Kasumi-1 (cell line): ENCODE data around the gene GCDH.
A peak's percentile ranks its signal among the peaks of the same experiment; 100 is the strongest.
"Not testable (repeated sequence)": the region's sequence is repeated elsewhere in the genome, so short reads cannot be mapped to it uniquely, and the experiment has no call there.

Source experiments
- DNase-seq, 2 experiments: peaks; one replicate each; lab custom pipeline; 2025; lab: John Stamatoyannopoulos, UW

The GCDH gene

GRCh38 chr19:12872941-12873890, 17.7 kb upstream of the GCDH start:
- no peak for DNase-seq

DNA sequence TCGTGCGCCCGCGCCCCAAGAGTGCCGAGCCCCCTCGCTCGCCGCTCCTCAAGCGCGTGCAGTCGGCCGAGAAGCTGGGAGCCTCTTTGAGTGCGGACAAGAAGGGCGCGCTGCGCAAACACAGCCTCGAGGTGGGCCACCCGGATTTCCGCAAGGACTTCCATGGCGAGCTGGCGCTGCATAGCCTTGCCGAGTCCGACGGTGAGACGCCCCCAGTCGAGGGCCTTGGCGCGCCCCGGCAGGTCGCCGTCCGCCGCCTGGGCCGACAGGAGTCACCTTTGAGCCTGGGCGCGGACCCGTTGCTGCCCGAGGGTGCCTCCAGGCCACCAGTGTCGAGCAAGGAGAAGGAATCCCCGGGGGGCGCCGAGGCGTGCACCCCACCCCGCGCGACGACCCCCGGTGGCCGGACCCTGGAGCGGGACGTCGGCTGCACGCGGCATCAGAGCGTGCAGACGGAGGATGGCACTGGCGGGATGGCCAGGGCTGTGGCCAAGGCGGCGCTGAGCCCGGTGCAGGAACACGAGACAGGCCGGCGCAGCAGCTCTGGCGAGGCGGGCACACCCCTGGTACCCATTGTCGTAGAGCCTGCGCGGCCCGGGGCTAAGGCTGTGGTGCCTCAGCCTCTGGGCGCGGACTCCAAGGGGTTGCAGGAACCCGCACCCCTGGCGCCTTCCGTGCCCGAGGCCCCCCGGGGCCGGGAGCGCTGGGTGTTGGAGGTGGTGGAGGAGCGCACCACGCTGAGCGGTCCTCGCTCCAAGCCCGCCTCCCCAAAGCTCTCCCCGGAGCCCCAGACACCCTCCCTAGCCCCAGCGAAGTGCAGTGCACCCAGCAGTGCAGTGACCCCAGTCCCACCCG, 16.8 kb upstream of the GCDH start:
- no peak for DNase-seq

DNA sequence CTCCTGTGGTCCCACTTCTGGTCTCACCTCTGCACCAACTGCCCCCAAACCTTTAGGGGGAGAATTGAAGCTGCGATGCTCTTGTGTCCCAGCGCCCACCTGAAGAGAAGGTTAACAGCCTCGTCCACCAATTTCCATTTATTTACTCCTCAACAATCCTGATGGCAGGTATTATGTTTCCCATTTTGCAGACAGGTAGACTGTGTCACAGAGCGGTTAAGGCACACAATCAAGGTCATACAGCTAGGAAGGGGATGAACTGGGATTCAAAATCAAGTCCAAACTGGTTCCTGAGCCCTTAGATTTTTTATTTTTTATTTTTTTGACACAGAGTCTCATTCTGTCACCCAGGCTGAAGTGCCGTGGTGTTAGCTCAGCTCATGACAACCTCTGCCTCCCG, 15.9 kb upstream of the GCDH start:
- no peak for DNase-seq

- peak; percentile 15 to 16 for DNase-seq
Measured at GRCh38 chr19:12880551-12881171, 10.3 kb upstream of the GCDH start.

DNA sequence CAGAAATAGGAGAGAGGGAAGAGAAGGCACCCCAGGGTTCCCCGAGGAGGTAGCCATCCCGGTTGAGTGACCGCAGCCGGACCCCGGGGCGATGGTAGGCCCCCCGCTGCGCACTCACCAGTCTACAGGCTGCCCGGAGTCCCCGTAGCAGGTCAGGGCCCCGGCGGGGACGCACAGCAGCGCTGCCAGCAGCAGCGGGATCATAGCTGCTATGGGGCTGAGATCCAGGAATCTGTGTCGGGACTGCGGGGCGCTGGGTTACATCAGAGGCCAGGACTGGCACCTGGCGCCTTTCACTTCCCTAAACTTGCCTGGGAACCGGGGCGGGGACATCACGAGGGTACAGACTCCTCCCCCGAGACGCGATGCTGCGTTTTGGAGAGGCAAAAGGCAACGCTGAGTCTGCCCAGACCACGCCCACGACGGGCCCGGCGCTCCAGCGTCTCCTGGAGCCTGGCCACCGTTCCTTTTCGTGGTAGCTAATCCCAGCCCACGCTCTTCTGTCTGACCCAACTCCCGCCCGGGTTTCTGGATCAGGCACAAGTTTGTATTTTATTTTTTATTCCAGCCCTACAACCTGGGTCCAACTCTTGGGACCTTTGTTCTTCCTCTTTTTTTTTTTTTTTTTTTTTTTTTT, 9.7 kb upstream of the GCDH start, which contains the start of gene DNASE2:
DNASE2 (minus strand) TSS at position 278 of the 637 bp plus-strand sequence; CDS start at position 204, 74 bp downstream.
- DNase-seq = peak; percentile 95 to 96

DNA sequence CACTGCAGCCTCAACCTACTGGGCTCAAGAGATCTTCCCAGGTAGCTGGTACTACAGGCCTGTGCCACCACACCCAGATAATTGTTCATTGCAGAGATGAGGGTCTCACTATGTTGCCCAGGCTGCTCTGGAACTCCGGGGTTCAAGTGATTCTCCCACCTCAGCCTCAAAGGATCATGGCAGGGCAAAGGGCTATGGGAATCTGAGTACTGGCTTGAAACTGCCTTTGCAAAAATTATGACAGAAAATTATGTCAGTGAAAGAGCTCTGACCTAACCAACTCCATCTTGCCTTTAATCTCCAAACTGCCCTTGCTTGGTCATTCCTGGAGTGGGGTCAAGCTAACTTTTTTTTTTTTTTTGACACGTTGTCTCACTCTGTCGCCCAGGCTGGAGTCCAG, 8.4 kb upstream of the GCDH start:
- no peak for DNase-seq

- no peak for DNase-seq
Measured at GRCh38 chr19:12884202-12884601, 6.8 kb upstream of the GCDH start.

GRCh38 chr19:12884627-12884925, 6.4 kb upstream of the GCDH start:
- DNase-seq = no peak

- DNase-seq = peak; percentile 71 to 73
Measured at GRCh38 chr19:12884926-12885748, 5.8 kb upstream of the GCDH start.

DNA sequence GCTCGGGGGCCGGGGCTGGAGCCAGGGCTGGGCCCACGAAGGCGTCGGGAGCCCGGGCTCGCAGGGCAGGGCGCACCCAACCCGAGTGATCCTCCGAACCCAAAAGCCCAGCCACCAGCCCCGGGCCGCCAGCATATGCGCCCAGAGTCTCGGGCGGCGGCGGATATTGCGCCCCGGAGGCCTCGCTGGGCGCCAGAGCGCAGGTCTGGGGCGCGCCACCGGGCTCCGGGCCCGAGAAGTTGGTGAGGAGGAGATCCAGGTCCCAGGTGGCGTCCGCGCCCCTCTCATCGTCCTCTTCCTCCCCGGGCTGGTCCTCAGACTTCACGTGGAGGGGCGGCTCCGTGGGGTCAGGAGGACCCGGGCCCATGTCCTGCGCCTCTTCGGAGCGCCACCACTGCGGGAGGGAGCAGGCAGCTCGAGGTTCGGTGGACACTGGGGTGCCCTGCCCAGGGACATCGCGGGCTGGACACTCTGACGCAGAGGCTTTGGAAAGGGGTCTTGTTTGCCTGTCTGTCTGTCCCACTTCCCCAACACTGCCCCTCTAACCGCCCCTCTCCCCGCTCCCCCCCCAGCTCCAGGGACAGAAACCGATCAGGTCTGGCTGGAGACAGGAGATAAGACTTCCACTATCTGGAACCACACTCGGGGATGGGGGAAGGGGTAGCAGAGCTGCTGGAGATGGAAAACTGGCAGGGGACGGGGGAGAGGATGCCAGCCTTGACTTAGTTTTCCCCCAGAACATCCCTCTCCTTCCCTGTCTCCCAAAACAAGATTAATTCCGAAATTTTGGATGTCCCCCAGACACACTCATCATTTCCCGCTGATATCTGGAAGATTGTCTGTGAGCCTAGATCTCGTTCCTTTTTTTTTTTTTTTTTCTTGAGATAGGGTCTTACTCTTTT, 5.0 kb upstream of the GCDH start:
- DNase-seq = peak in 1 of 2 experiments; percentile 56

DNA sequence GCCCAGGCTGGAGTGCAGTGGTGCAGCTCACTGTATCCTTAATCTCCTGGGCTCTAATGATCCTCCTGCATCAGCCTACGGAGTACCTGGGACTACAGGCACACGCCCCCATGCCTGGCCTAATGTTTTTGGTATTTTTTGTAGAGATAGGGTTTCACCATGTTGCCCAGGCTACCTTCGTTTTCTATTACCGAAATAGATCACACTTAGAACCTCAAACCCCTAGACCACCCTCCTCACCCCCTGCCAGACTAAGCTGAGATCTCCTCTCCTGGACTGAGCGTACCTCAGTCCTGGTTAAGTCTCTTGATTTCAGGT, 4.3 kb upstream of the GCDH start:
- DNase-seq = no peak

DNA sequence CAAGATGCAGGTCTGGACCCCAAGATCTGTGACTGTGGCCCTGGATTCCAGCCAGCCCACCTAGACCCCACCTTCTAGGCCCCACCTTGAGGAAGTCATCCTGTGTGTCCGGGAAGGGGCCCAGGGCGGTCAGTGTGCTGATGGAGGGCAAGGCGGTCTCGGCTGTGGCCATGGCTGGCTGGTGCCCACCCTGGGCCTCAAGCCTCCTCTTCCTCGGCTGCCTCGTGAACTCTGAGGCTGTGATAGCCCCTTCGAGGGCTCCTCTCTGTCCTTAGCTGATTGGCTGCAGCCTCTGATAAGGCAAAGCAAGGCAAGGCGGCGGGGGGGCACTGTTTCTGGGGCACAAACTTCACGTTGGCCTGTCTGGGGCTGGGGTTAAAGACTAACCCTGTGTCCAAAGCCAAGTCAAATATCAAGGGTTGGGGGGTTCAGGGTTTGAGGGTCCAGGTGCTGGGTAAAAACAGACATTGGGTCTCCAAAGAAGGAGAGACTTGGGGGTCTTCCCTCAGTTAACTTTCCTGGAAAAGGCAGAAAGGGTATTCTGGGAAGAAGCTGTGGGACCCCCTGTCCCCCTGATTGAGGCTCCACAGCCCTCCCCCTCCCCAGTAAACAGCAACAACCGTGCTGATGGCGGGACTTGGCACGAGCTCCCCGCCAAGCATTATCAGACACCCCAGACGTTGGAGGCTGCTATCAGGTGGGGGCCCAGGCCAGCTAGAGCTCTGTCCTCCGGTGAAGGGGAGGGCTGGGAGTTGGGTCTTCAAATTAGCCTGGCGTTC, 3.8 kb upstream of the GCDH start, which contains the start of gene KLF1:
KLF1 (minus strand) TSS at position 233 of the 779 bp plus-strand sequence; CDS start at position 172, 61 bp downstream.
- no peak for DNase-seq

DNA sequence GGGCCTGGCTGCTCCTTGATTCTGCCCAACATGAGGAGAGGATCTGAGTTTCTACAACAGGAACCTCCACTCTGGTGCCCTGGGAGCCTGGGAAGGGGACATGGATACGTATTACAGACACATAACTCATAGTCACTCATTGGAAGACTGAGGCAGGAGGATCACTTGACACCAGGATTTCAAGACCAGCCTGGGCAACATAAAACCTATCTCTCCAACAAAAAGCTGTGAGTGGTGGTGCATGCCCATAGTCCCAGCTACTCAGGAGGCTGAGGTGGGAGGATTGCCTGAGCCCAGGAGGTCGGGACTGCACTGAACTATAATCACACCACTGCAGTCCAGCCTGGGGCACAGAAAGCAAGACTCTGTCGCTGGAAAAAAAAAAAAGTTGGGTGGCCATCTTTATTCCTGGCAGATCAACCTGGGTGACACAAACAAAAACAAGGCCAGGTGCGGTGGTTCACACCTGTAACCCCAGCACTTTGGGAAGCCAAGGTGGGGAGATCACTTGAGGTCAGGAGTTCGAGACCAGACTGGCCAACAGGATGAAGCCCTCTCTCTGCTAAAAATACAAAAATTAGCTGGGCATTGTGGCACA, 2.9 kb upstream of the GCDH start:
- DNase-seq = no peak

DNA sequence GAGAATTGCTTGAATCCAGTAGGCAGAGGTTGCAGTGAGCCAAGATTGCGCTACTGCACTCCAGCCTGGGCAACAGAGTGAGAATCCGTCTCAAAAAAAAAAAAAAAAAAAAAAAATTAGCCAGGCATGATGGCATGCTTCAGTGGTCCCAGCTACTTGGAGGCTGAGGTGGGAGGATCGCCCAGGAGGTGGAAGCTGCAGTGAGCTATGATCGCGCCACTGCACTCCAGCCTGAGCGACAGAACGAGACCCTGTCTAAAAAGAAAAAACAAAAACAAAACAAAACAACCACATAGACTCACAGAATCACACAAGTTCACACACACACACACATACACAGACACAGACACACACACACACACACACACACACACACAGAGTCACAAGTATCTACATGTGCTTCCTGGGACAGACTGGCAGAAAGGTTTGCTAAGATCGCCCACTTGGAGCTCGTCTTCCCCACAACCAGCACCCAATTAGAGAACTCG, 617 bp upstream of the GCDH start:
- not testable (repeated sequence) for DNase-seq

- DNase-seq = no peak
Measured at GRCh38 chr19:12891553-12892021, 627 bp downstream of the GCDH start.

GRCh38 chr19:12893582-12893981, 2.6 kb downstream of the GCDH start:
- no peak for DNase-seq

DNA sequence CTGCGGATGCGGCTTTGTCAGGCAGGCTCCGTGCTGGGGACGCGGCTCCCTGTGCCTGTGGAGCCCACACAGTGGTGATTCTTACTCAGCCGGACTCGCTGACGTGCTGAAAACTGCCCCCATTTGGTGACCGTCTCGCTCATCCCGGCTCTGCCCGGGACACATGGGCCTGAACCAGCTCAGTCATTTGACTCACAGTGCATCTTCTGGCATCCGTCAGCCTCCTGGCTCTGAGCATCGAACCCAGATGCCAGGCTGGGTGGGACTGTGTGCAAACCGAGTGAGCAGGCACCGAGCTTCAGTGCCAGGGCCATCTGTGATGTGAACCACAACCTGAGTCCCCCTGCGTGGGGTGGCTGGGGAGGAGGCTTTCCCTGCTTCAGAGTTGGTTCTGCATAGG, 5.5 kb downstream of the GCDH start:
- DNase-seq = no peak

- DNase-seq = no peak
Measured at GRCh38 chr19:12899891-12900518, 9.0 kb downstream of the GCDH start.
